Measurements from ENCODE around the gene TAS2R42.

TAS2R42 gene

GRCh38 chr12:11170810-11171144, 16.0 kb downstream of the TAS2R42 start:
- no peaks in the 10 kb centered on the region for H3K9me3 ChIP-seq (ENCODE audit: insufficient read depth, low read depth, low read length)
- peaks cover 5 to 6% of the 10 kb centered on the region in 2 experiments for H3K4me1 ChIP-seq (ENCODE audit: control insufficient read depth in 1 of 2, insufficient read depth in 2 of 2, low read length in 2 of 2)
- peaks cover 5% of the 10 kb centered on the region for H3K79me1 ChIP-seq (ENCODE audit: low read length)
- no peak overlapping the region for H2AK5ac ChIP-seq (ENCODE audit: low read length)
- no peak overlapping the region for H4K91ac ChIP-seq (ENCODE audit: low read depth, low read length)
- H3K18ac ChIP-seq (ENCODE audit: low read length): no peak overlapping the region
- no peak overlapping the region for H3K27ac ChIP-seq (ENCODE audit: low read depth, low read length)
- no peak overlapping the region for H2AFZ ChIP-seq (ENCODE audit: insufficient read depth, low read length, poor library complexity)
- H3K36me3 ChIP-seq (ENCODE audit: control insufficient read depth in 1 of 2, insufficient read depth in 2 of 2, low read length in 2 of 2): peaks cover 3 to 6% of the 10 kb centered on the region in 2 experiments
- no peak overlapping the region for H4K8ac ChIP-seq (ENCODE audit: low read depth, low read length)
- no peak for DNase-seq
- H3K4me2 ChIP-seq (ENCODE audit: low read length): peak overlapping the region; percentile 62
- H2BK12ac ChIP-seq (ENCODE audit: low read length): no peak overlapping the region
- no peaks in the 10 kb centered on the region for H3K27me3 ChIP-seq (ENCODE audit: insufficient read depth, low read length)
- no CpG with 5 or more reads among the region's 4 CpGs for WGBS (ENCODE audit: extremely low coverage, insufficient coverage, insufficient read length)
- no peak overlapping the region for H3K23ac ChIP-seq (ENCODE audit: low read length)
- H4K12ac ChIP-seq (ENCODE audit: low read depth, low read length): no peak overlapping the region
- H2BK5ac ChIP-seq (ENCODE audit: low read depth, low read length, poor library complexity): no peak overlapping the region
- H3K9ac ChIP-seq (ENCODE audit: low read length): no peak overlapping the region
- H3K4me3 ChIP-seq (ENCODE audit: low read depth, low read length): no peak overlapping the region
- no peak overlapping the region for H3K14ac ChIP-seq (ENCODE audit: low read length)
- no peak overlapping the region for H3K4ac ChIP-seq (ENCODE audit: low read depth, low read length)
- peaks cover 7% of the 10 kb centered on the region for H3K79me2 ChIP-seq (ENCODE audit: control insufficient read depth, insufficient read depth, low read length, poor library complexity)
- no peak overlapping the region for H2BK120ac ChIP-seq (ENCODE audit: insufficient read depth, low read length, poor library complexity)

GRCh38 chr12:11166300-11166699, 20.4 kb downstream of the TAS2R42 start:
- no peak overlapping the region for H2BK5ac ChIP-seq (ENCODE audit: low read depth, low read length, poor library complexity)
- H3K18ac ChIP-seq (ENCODE audit: low read length): no peak overlapping the region
- no peak for DNase-seq
- H4K8ac ChIP-seq (ENCODE audit: low read depth, low read length): no peak overlapping the region
- no peak overlapping the region for H2BK12ac ChIP-seq (ENCODE audit: low read length)
- H3K9me3 ChIP-seq (ENCODE audit: insufficient read depth, low read depth, low read length): no peaks in the 10 kb centered on the region
- peaks cover 4% of the 10 kb centered on the region for H3K79me1 ChIP-seq (ENCODE audit: low read length)
- peaks cover 3 to 9% of the 10 kb centered on the region in 2 experiments for H3K36me3 ChIP-seq (ENCODE audit: control insufficient read depth in 1 of 2, insufficient read depth in 2 of 2, low read length in 2 of 2)
- H3K4me3 ChIP-seq (ENCODE audit: low read depth, low read length): no peak overlapping the region
- no peak overlapping the region for H2BK120ac ChIP-seq (ENCODE audit: insufficient read depth, low read length, poor library complexity)
- no peak overlapping the region for H4K91ac ChIP-seq (ENCODE audit: low read depth, low read length)
- H3K9ac ChIP-seq (ENCODE audit: low read length): no peak overlapping the region
- peaks cover 6% of the 10 kb centered on the region for H3K79me2 ChIP-seq (ENCODE audit: control insufficient read depth, insufficient read depth, low read length, poor library complexity)
- H3K4me1 ChIP-seq (ENCODE audit: control insufficient read depth in 1 of 2, insufficient read depth in 2 of 2, low read length in 2 of 2): peaks cover 5 to 6% of the 10 kb centered on the region in 2 experiments
- no peak overlapping the region for H3K4ac ChIP-seq (ENCODE audit: low read depth, low read length)
- no peak overlapping the region for H2AK5ac ChIP-seq (ENCODE audit: low read length)
- no peak overlapping the region for H4K12ac ChIP-seq (ENCODE audit: low read depth, low read length)
- no peak overlapping the region for H3K27ac ChIP-seq (ENCODE audit: low read depth, low read length)
- no peak overlapping the region for H3K4me2 ChIP-seq (ENCODE audit: low read length)
- no peaks in the 10 kb centered on the region for H3K27me3 ChIP-seq (ENCODE audit: insufficient read depth, low read length)
- H3K23ac ChIP-seq (ENCODE audit: low read length): no peak overlapping the region
- H2AFZ ChIP-seq (ENCODE audit: insufficient read depth, low read length, poor library complexity): no peak overlapping the region
- H3K14ac ChIP-seq (ENCODE audit: low read length): no peak overlapping the region

DNA sequence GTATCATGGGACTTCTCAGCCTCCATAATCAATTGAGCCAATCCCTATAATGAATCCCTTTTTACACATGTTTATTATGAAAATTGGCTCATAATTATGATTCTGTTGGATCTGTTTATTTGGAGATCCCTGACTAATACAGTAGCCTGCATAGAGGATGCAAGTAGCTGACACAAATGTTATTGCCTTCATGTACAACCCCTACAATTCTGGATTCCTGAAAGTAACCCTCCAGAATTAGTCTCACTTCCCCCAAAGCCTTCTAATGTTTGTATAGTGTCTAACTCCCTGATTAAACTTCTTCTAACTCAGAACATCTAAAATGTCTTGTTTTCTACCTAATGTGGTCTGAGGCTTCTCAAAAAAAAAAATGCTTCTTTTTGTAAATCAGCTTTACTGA, 22.4 kb downstream of the TAS2R42 start:
- H2BK120ac ChIP-seq (ENCODE audit: insufficient read depth, low read length, poor library complexity): no peak overlapping the region
- no peak overlapping the region for H2AFZ ChIP-seq (ENCODE audit: insufficient read depth, low read length, poor library complexity)
- peaks cover 2 to 6% of the 10 kb centered on the region in 2 experiments for H3K4me1 ChIP-seq (ENCODE audit: control insufficient read depth in 1 of 2, insufficient read depth in 2 of 2, low read length in 2 of 2)
- peak overlapping the region; percentile 75 for H3K4ac ChIP-seq (ENCODE audit: low read depth, low read length)
- H3K4me3 ChIP-seq (ENCODE audit: low read depth, low read length): no peak overlapping the region
- H3K18ac ChIP-seq (ENCODE audit: low read length): no peak overlapping the region
- H2BK5ac ChIP-seq (ENCODE audit: low read depth, low read length, poor library complexity): no peak overlapping the region
- H3K9me3 ChIP-seq (ENCODE audit: insufficient read depth, low read depth, low read length): no peaks in the 10 kb centered on the region
- H3K79me1 ChIP-seq (ENCODE audit: low read length): no peaks in the 10 kb centered on the region
- peaks cover 3 to 9% of the 10 kb centered on the region in 2 experiments for H3K36me3 ChIP-seq (ENCODE audit: control insufficient read depth in 1 of 2, insufficient read depth in 2 of 2, low read length in 2 of 2)
- H3K27me3 ChIP-seq (ENCODE audit: insufficient read depth, low read length): no peaks in the 10 kb centered on the region
- no peak overlapping the region for H3K23ac ChIP-seq (ENCODE audit: low read length)
- H3K14ac ChIP-seq (ENCODE audit: low read length): no peak overlapping the region
- no peak overlapping the region for H3K27ac ChIP-seq (ENCODE audit: low read depth, low read length)
- H4K91ac ChIP-seq (ENCODE audit: low read depth, low read length): no peak overlapping the region
- H4K8ac ChIP-seq (ENCODE audit: low read depth, low read length): no peak overlapping the region
- no peak overlapping the region for H3K4me2 ChIP-seq (ENCODE audit: low read length)
- peaks cover 2% of the 10 kb centered on the region for H3K79me2 ChIP-seq (ENCODE audit: control insufficient read depth, insufficient read depth, low read length, poor library complexity)
- H2BK12ac ChIP-seq (ENCODE audit: low read length): no peak overlapping the region
- H2AK5ac ChIP-seq (ENCODE audit: low read length): no peak overlapping the region
- DNase-seq: no peak
- no peak overlapping the region for H4K12ac ChIP-seq (ENCODE audit: low read depth, low read length)
- H3K9ac ChIP-seq (ENCODE audit: low read length): no peak overlapping the region

DNA sequence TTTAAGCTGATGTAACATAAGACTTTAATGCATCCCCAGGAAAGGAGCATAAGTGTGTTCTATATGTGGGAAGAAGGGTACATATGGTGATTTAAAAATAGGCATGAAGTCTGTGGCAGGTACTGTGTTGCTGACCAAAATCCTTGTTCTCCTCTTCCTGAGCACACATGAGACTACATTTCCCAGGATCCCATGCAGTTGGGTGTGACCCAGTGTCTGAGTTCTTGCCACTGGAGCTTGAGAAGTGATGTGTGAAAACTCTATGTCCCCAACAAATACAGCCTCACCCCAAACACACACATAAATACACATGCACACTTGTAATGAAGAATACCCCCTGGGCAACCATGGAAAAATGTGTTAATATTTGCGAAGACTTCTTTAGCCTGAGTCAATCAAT, 24.2 kb downstream of the TAS2R42 start:
- peak overlapping the region; percentile 81 for H3K23ac ChIP-seq (ENCODE audit: low read length)
- H4K8ac ChIP-seq (ENCODE audit: low read depth, low read length): no peak overlapping the region
- no peaks in the 10 kb centered on the region for H3K79me1 ChIP-seq (ENCODE audit: low read length)
- no peaks in the 10 kb centered on the region for H3K79me2 ChIP-seq (ENCODE audit: control insufficient read depth, insufficient read depth, low read length, poor library complexity)
- no peak overlapping the region for H3K14ac ChIP-seq (ENCODE audit: low read length)
- no peak overlapping the region for H2BK5ac ChIP-seq (ENCODE audit: low read depth, low read length, poor library complexity)
- H2BK120ac ChIP-seq (ENCODE audit: insufficient read depth, low read length, poor library complexity): no peak overlapping the region
- no peak overlapping the region for H2BK12ac ChIP-seq (ENCODE audit: low read length)
- no peak overlapping the region for H3K18ac ChIP-seq (ENCODE audit: low read length)
- no peaks in the 10 kb centered on the region for H3K9me3 ChIP-seq (ENCODE audit: insufficient read depth, low read depth, low read length)
- H3K27ac ChIP-seq (ENCODE audit: low read depth, low read length): no peak overlapping the region
- no peak overlapping the region for H2AK5ac ChIP-seq (ENCODE audit: low read length)
- H4K12ac ChIP-seq (ENCODE audit: low read depth, low read length): no peak overlapping the region
- H3K4me2 ChIP-seq (ENCODE audit: low read length): no peak overlapping the region
- no peaks in the 10 kb centered on the region for H3K27me3 ChIP-seq (ENCODE audit: insufficient read depth, low read length)
- H4K91ac ChIP-seq (ENCODE audit: low read depth, low read length): no peak overlapping the region
- no peak overlapping the region for H3K9ac ChIP-seq (ENCODE audit: low read length)
- peaks cover 0 to 6% of the 10 kb centered on the region in 2 experiments for H3K4me1 ChIP-seq (ENCODE audit: control insufficient read depth in 1 of 2, insufficient read depth in 2 of 2, low read length in 2 of 2)
- DNase-seq: no peak
- H3K36me3 ChIP-seq (ENCODE audit: control insufficient read depth in 1 of 2, insufficient read depth in 2 of 2, low read length in 2 of 2): peaks cover 3 to 9% of the 10 kb centered on the region in 2 experiments
- H3K4ac ChIP-seq (ENCODE audit: low read depth, low read length): no peak overlapping the region
- no peak overlapping the region for H2AFZ ChIP-seq (ENCODE audit: insufficient read depth, low read length, poor library complexity)
- no CpG with 5 or more reads among the region's 1 CpG for WGBS (ENCODE audit: extremely low coverage, insufficient coverage, insufficient read length)
- H3K4me3 ChIP-seq (ENCODE audit: low read depth, low read length): no peak overlapping the region
